ENCODE results near the gene TMA7. TPM values are rescaled to one million over a fixed set of nuclear protein-coding genes. Genes with fewer than 3 reads are reported as not detected.

Gene TMA7
- polyA plus RNA-seq, 1 donor from 2014 or later: 1,747 TPM

GRCh38 chr3:48436477-48436787 is 3.6 kb upstream of the TMA7 start (continued):
- TF ChIP-seq CTCF (IDR thresholded peaks at IDR 0.05; ENCODE audit: poor library complexity, severe bottlenecking) (no peak), EZH2 (IDR thresholded peaks at IDR 0.05; ENCODE audit: borderline replicate concordance, insufficient read depth, low read length, poor library complexity, severe bottlenecking) (no peak)

DNA sequence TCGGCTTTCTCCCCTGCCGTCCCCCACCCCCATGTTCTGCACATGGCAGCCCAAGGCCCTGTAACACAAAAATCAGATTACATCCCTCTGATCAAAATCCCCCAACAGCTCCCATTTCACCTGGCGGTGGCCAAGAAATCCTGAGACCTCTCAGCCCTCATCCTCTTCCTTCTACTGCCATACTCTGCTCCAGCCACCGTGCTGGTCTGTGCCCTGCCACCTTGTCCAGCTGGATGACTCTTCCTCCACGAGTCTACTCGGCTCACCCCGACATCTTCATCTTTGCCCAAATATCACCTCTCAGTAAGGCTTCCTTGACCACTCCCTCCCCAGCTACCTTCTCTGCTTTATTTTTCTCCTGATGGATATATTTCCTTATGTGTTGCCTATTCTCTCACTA is 3.2 kb upstream of the TMA7 start:
- Histone ChIP-seq H3K79me2 (replicated peaks; ENCODE audit: insufficient read depth, low read length) (peaks cover 19% of the 10 kb centered on the region), H3K9ac (ENCODE audit: low read length) (peak overlapping the region; percentile 27), H3K4me3 (ENCODE audit: low read length) (no peak overlapping the region), H2AFZ (ENCODE audit: low read depth, low read length) (no peak overlapping the region), H4K20me1 (ENCODE audit: insufficient read depth) (no peaks in the 10 kb centered on the region), H3K9me3 (ENCODE audit: low read length) (no peaks in the 10 kb centered on the region), H3K27ac (ENCODE audit: low read length) (no peak overlapping the region), H3K27me3 (ENCODE audit: insufficient read depth, low read depth, low read length) (no peaks in the 10 kb centered on the region), H3K9me2 (ENCODE audit: insufficient read depth, low read length) (no peaks in the 10 kb centered on the region), H3K36me3 (ENCODE audit: insufficient read depth, low read length) (no peaks in the 10 kb centered on the region), H3K4me2 (ENCODE audit: low read length) (no peak overlapping the region), H3F3A (ENCODE audit: insufficient read depth, low read length, poor library complexity, severe bottlenecking) (no peaks in the 10 kb centered on the region)
- TF ChIP-seq EP300 (conservative IDR thresholded peaks at IDR 0.05; ENCODE audit: poor library complexity, severe bottlenecking) (no peak), CTCF (IDR thresholded peaks at IDR 0.05; ENCODE audit: poor library complexity, severe bottlenecking) (no peak)

DNA sequence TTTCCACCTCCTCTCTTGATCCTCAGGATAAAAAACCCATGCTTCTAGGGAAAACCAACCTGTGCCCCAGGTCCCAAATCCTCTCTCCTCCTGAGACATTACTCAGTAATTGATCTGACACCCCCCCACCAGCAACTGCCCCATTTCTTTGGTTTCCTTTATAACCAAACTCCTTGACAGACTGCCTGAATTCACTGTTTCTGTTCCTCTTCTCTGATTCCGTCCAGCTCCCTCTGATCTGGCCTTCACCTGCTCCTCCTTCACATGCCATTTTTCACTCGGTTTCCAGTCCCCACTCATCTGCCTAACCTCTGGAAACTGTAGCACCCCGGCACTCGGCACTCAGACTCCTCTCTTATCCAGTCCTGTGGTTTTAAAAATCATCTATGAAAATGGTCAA is 2.2 kb upstream of the TMA7 start:
- no peak for TF ChIP-seq POLR2AphosphoS5 (IDR thresholded peaks at IDR 0.05)
- TF ChIP-seq EZH2 (IDR thresholded peaks at IDR 0.05; ENCODE audit: borderline replicate concordance, insufficient read depth, low read length, poor library complexity, severe bottlenecking): no peak
- TF ChIP-seq TAF1 (IDR thresholded peaks at IDR 0.05; ENCODE audit: low read depth): no peak
- TF ChIP-seq, protein P1, sequence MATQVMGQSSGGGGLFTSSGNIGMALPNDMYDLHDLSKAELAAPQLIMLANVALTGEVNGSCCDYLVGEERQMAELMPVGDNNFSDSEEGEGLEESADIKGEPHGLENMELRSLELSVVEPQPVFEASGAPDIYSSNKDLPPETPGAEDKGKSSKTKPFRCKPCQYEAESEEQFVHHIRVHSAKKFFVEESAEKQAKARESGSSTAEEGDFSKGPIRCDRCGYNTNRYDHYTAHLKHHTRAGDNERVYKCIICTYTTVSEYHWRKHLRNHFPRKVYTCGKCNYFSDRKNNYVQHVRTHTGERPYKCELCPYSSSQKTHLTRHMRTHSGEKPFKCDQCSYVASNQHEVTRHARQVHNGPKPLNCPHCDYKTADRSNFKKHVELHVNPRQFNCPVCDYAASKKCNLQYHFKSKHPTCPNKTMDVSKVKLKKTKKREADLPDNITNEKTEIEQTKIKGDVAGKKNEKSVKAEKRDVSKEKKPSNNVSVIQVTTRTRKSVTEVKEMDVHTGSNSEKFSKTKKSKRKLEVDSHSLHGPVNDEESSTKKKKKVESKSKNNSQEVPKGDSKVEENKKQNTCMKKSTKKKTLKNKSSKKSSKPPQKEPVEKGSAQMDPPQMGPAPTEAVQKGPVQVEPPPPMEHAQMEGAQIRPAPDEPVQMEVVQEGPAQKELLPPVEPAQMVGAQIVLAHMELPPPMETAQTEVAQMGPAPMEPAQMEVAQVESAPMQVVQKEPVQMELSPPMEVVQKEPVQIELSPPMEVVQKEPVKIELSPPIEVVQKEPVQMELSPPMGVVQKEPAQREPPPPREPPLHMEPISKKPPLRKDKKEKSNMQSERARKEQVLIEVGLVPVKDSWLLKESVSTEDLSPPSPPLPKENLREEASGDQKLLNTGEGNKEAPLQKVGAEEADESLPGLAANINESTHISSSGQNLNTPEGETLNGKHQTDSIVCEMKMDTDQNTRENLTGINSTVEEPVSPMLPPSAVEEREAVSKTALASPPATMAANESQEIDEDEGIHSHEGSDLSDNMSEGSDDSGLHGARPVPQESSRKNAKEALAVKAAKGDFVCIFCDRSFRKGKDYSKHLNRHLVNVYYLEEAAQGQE (IDR thresholded peaks at IDR 0.05; ENCODE audit: borderline replicate concordance): no peak
- TF ChIP-seq CTCF (IDR thresholded peaks at IDR 0.05; ENCODE audit: poor library complexity, severe bottlenecking): no peak
- no peak for TF ChIP-seq EP300 (conservative IDR thresholded peaks at IDR 0.05; ENCODE audit: poor library complexity, severe bottlenecking)
- TF ChIP-seq SMC3 (conservative IDR thresholded peaks at IDR 0.05; ENCODE audit: poor library complexity): no peak
- no peak for TF ChIP-seq RAD21 (conservative IDR thresholded peaks at IDR 0.05)
- TF ChIP-seq MXI1 (conservative IDR thresholded peaks at IDR 0.05; ENCODE audit: poor library complexity, severe bottlenecking): no peak
- Histone ChIP-seq H3K27me3 (ENCODE audit: insufficient read depth, low read depth, low read length) (no peaks in the 10 kb centered on the region), H4K20me1 (ENCODE audit: insufficient read depth) (no peaks in the 10 kb centered on the region), H3K9me2 (ENCODE audit: insufficient read depth, low read length) (no peaks in the 10 kb centered on the region), H3K9me3 (ENCODE audit: low read length) (no peaks in the 10 kb centered on the region), H3K79me2 (replicated peaks; ENCODE audit: insufficient read depth, low read length) (peaks cover 22% of the 10 kb centered on the region), H3F3A (ENCODE audit: insufficient read depth, low read length, poor library complexity, severe bottlenecking) (no peaks in the 10 kb centered on the region), H3K4me3 (ENCODE audit: low read length) (no peak overlapping the region), H3K4me2 (ENCODE audit: low read length) (no peak overlapping the region), H2AFZ (ENCODE audit: low read depth, low read length) (no peak overlapping the region), H3K36me3 (ENCODE audit: insufficient read depth, low read length) (no peaks in the 10 kb centered on the region), H3K9ac (ENCODE audit: low read length) (no peak overlapping the region), H3K27ac (ENCODE audit: low read length) (no peak overlapping the region)

All from neural cell (in vitro differentiated cells).